GM18502 (cell line): Measurements from ENCODE around the gene EXOC4.

Experiments used
- ATAC-seq: cut with Tn5 transposase; IDR thresholded peaks from one replicate; pipeline ENCODE4 v1.9.1; 2021; ENCODE audit warnings: mild to moderate bottlenecking; ENCODE audit not compliant: unreplicated experiment, poor library complexity

EXOC4 gene

DNA sequence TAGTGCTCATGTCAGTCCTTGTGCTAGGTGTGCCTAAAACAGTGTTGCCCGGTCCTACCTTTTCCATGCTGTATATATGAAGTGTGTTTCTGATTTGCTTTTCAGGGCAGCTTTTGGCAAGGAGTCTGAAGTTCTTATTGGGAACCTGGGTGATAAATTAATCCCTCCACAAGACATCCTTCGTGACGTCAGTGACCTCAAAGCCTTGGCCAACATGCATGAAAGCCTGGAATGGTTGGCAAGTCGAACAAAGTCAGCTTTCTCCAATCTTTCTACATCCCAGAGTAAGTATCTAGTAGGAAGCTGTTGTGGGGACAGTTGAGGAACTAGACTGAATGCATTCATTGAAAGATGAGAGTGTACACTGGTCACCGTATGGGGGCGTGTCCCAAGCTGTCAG lies 684.9 kb downstream of the EXOC4 start:
- no peak for ATAC-seq

DNA sequence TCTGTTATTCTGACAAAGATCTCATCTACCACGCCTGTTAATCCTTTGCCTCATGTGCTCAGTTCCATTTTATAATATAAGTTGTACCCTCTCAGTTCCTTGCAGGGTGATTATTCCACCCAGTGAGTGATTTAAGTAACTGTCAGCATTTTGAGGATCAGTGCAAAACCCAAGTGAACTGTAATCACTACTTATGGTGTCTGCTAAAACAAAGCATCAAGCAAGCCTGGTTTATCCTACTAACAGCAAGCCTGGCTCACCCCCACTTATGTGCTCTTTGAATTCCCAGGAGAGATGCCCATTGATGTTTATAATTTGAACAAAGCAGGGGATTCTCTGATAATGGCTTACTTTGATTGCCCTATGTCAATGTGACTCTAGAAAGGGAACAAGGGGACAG lies 687.5 kb downstream of the EXOC4 start:
- ATAC-seq, result no peak

DNA sequence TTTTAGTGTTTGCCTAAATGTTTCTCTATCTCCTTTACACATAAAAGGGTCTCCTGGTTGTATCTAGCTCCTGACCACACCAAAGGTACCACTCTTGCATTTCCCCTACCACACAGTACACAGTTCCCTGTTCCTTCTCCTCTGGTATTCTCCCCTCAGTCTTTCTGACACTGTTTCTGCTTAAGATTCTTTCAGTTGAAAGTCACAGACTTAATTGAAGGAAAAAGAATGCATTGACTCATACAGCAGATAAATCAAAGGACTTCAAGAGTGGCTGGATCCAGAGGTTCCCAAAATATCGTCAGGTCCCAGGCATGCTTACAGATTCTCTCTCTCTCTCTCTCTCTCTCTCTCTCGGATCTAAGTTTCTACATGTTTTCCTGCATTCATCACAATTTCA lies 688.6 kb downstream of the EXOC4 start:
- no peak for ATAC-seq

DNA sequence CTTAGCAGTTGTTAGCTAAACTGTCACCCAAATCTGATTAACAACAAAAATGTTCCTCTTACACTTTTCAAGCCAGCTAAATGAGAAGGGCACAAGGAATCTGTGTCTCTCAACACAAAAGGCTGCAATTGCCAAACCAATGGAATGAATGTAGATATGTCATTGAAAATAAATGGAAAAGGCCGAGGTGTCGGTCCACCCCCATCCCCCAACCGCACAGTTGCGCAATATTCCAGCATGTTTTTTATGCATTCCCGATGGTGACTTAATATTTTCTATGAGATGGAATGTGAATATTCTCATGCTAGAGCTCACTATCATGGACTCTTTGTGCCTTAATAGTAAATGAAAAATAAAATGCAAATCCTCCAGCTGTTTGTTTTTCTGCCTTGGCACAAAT lies 692.6 kb downstream of the EXOC4 start:
- no peak for ATAC-seq

DNA sequence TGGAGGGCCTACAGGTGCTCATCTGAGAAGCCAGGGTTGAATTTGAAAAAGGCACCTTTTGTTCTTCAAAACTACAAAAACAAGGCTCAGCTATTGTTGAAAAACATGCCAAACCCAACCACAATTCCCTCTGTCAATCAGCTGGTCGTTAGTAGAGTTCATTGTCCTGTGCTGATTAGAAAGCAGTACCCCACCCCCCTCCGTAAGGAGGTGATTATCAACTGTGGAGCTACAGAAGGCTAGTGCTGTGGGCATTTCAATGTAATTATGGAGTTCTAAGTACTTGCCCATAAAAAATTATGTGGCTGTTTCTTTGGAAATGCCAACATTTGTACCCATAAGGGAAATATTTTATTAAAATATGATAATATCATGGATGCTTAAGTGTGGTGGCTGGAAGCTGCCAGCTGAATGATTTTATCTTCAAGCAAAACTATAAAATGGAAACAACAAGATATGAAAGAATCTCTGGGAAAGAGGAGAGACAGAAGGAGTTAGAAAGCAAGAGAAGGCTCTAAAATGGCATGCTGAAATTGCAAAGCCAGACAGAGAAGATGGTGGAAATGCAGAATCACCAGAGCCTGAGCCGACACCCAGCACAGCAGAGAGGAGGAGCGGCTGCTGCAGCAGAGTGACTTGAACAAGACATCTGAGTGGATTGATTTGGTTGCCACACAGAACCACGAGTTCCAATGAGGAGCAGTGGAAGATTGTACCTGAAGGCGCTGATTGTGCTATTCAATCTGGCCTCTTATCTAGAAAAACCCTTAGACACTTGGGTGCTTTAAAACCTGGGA lies 694.8 kb downstream of the EXOC4 start:
- no peak for ATAC-seq

DNA sequence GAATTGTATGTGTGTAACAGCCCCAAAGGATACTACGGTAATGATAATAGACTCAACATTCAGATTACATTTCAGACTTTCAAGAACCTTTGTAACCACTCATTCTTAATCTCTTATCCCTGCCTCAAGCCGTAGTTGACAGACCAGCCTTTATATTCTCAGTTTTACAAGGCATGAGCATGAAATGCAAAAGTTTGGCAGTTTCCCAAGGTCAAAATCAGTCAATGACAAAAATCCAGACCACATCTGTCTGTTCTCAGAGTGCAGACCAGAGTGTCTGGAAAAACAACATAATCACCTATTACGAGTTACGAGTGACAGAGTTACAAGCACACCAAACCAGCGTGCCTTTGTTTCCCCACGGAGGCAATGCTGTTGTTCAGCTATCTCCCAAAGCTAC lies 695.7 kb downstream of the EXOC4 start:
- ATAC-seq, result no peak

DNA sequence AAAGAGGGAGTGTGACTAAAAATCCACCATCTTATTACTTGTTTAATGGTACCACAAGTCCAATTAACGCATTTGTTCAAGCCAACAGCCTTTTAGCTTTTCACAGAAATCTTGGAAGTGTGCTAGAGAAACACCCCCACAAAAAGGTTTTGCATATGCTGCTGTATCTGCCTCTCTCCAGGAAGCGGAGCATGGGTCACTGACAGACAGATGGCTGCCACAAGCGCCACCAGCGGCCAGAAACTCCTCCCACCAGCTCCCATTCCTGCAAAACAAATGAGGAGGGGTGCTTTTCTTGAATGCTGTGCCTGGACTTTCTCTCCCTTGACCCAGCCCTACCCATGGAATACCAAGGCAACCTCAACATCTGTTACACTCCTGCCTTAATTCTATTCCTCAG lies 698.0 kb downstream of the EXOC4 start:
- no peak for ATAC-seq

DNA sequence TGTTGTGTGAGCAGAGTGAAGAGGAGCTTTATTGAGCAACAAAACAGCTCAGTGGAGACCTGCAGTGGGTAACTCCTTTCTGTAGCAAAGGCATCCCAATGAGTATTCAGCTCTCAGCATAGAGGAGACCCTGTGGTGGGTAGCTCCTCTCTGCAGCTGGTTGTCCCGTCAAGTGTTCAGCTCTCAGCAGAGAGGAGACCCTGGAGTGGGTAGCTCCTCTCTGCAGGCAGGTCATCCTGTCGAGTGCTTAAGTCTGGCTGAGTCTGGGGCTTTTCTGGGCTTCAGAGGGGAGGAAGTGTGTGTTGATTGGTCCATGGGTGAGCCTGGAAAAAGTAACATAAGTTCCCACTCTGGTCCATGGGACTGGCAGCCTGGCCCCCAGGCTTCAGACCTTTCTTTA lies 702.3 kb downstream of the EXOC4 start:
- ATAC-seq, result no peak

DNA sequence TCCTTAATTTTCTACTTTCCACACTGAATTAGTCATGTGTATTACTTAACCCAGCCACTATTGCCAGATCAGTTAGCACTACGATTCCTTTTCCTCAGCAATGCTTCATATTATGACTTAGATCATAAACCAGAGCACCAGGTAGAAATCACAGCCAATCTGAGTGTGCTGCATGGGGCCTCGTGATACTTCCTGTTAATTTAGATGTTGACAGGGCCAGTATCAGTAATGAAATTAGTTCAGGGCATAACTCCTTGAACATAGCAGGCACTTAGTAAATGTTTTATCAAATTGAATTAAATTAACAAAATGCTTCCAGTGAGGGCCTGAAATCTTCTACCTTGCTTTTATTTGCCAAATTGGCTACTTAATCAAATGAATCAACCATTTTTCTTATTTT lies 705.0 kb downstream of the EXOC4 start:
- no peak for ATAC-seq

DNA sequence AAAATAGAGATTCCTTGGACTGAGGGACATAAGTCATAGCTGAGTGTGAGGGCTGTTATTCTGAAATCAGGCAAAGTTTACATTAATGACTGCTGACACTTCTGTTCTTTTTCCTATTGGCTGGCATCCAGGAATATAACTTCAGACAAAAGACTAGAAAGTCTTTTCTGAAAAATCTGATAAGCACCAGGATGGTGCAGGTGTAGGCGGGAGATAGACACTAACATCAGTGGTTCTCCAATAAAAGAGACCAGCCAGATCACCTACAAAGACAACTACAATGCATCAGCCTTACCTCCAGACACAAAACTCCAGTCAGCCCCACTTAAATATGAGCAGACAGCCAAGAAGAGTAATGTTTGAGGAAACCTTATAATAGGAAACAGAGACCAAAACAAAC lies 705.9 kb downstream of the EXOC4 start:
- ATAC-seq, result no peak

DNA sequence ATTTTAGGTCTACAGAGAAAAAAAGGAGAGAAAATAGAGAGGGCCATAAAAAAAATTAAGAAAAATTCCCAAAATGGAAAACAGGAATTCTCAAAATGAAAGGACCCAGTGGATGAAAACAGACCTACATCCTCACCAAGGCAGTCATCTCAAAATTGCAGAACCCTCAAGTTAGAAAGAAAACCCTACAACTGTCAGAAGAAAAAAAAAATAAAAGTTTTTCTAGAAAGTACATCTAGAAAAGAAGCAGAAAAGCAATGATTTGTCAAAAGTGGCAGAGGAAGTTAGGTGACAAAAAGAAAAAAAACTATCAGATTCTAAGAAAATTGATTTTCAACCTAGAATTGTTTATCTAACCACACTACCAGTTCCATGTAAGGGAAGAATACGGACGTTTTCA lies 706.6 kb downstream of the EXOC4 start:
- no peak for ATAC-seq

DNA sequence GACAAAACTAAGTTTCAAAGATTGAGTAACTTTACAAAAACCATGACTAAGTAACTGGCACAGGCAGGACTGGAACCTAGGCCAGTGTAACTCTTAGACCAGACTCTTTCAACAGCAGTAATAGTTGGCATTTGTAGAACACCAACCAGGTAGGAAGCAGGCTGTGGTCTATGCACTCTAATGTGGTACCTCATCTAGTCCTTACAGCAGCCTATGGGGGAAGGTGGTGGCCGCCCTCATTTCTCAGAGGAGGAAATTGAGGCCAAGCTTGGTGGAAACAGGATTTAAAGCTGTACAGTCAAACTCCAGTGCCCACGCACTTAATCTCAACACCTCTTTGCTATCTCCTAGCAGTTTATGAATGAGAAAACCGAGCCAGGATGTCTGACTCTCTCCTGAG lies 708.8 kb downstream of the EXOC4 start:
- ATAC-seq, result no peak

DNA sequence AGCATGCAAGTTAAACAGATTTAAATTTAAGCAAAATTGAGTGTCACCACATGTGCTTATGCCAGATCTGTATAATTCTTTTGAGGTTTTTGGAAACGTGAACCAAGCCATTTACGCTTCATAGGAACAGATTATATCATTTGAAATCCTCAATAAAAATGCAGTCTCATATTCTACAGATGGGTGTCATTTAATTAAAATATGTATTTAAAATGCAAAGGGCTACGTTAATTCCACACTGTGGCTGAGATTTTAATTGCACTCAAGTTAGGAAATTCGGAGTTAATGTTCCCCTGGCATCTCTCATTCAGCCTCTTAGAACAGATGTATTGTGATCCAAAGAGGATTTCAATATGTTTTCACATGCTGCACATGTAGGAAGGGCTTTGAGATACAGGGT lies 709.8 kb downstream of the EXOC4 start:
- ATAC-seq, result no peak

DNA sequence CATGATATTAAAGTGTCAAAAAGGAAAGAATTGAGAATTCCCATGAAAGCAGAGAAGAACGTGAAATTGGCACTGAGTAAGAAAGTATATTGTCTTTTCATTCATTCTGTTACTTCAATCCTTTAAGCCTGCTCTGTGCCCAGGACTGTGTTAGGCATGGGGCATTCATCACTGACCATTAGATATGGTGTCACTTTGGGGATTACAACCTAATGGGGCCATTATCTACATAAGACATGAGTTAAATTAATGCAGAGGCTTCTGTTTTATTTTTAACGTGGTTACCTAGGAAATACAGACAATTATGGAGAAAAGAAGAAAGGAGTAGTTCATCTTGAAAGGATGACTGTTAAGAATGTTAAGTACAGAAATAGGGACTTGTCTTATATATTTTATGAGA lies 710.8 kb downstream of the EXOC4 start:
- no peak for ATAC-seq

DNA sequence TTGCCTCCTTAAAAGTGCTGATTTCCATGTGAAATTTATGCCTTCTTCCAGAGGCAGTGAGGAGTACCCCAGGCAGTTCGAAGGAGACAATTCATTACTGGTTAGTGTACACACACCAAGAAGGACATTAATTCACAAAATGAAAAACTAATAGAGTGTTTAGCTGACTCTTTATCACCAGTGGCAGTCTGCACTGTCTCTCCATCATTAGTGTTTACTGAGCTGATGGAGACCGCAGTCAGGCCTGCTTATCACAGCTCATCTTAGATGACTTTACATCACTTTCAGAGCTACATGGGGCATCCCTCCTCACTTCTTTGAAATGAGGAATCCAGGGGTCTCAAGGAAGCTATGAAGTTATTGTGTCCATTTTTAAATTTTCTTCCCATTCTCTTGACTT lies 718.7 kb downstream of the EXOC4 start:
- ATAC-seq, result no peak

DNA sequence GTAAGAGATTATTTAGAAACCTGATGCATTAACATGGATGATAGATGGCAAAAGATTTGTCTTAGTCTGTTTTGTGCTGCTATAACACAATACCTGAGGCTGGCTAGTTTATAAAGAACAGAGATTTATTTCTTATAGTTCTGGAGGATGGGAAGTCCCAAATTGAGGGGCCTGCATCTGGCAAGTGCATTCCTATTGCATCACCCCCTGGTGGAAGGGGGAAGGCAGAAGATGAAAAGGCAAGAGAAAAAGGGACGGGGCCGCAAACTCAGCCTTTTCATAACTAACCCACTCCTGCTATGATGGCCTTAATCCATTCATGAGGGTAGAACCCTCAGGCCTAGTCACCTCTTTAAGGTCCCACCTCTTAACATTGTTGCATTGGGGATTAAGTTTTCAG lies 720.8 kb downstream of the EXOC4 start:
- ATAC-seq, result no peak

DNA sequence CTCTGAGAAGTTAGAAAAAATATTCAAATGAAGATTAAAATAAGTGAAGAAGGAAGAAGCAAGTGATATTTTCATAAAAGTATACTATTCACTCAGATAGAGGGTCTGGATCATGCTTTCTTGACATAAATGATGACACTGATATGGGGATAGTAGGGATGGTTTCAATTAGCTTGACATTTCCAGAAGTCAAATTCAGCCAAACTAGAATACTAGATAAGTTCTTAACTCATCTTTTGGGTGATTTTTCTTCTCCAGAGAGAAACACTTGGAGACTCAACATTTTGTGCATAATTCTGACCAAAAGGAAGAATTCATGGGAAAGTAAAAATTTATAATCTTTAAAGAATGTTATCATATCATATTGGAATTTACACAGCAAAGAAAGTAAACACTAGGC lies 722.3 kb downstream of the EXOC4 start:
- ATAC-seq, result no peak

DNA sequence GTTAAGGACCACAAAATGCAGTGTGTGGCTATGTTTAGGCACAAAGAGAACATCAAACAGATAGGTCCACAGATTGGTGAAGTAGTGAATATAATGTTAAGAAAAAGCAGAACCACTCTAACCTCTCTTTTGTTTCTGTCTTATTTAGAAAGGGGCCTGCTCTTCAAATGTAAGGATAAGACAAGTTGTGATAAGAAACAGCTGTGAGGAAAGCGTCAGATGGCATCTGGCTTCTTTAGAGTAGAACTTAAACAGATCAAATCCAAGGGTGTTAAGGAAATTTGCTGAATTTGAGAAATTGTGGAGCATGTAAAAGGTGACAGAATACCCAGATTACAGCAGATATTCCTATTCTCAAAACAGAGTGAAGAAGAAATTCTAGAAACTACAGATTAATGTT lies 723.3 kb downstream of the EXOC4 start:
- no peak for ATAC-seq

DNA sequence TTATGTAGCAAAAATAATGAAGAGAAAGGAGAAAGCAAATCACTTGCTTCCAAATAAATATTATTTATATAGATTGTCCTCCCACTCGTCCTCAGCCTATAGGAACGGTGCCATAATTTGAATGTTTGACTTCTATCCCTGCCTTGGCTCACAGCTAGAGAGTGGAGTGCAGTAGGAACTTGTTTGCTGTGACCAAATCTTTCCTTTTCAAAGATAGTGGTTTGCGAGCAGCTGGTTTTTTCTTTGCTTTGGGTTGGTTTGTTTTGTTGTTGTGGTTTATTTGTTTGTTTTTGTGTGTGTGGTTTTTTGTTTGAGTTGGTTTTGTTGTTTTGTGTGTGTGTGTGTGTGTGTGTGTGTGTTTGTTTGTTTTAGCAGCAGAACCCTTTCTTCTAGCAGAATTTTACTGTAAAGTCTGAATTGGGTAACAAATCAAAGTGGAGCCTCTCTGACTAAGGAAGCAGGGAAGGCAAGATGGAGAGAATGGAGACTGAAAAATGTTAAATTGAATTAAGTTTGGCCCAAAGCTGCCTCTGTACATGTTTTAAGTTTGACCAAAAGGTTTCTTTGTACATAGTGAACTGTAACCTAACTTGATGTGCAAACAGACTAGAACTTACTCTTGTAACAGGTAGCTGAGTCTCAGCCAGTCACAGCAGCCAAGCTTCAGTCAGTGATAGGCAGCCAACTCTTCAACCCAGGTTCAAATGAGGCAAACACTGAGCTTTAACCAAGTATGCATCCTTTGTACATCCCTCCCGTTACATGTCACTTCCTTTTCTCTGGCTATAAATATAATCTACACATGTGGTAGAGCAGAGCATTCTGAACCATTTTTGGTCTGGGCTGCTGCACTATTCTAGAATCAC lies 724.8 kb downstream of the EXOC4 start:
- ATAC-seq, result no peak

DNA sequence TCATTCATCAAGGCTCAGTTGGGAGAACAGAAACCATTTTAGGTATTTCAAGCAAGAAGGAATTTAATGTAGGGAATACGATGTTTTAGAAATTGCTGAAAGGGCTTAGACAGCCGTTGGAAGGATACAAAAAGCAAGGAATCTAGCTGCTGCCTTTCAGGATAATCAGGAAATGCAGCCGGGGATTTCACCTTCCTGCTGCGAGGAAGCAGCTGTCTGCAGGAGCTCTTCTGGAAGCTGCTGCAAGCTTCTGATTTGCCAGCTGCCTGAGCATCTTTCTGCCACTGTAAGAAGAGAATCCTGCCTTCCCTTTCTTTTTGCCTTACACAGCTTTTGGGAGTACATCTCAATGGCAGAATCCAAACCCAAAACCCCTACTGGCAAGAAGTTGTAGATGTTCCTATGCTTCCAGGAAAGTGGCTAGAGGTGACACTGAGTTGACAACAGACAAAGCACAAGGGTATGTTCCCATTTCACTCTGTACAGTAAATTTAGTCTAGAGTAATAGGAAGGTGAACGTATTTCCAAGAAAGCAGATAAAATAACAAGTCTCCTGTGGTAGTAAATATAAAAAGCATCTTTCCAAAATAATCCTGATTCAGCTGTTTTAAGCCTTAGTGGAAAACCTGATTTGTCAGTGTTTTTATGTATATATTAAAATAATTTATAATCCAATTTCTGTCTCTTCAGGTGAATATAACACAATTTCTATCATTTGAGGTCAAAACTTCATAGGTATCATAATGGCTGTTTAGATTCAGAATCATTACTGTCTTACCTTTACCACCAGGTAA lies 725.8 kb downstream of the EXOC4 start:
- ATAC-seq, result no peak

DNA sequence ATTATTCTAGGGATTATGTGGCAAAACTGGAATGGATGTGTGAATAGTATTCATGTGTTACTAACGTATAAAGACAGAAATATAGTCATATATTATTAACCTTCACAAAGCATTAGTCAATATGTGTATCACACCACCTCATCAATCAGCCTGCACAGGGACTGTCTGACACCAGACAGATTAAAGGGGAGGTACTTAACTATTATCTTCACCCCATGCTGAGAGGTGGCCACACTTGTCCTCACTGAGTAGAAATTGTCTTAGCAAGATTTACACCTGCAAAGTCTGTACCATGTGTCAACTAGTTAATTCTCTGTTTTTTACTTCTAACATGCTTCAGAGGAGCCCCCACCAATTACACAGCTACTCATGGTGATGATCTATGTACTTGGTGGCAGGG lies 727.9 kb downstream of the EXOC4 start:
- ATAC-seq, result no peak
